Panc1 (cell line): ENCODE measurements around the gene MAPT. TPM values are rescaled to one million over a fixed set of nuclear protein-coding genes. Genes with fewer than 3 reads are reported as not detected.
"Not testable (repeated sequence)": the region's sequence is repeated elsewhere in the genome, so short reads cannot be mapped to it uniquely, and the experiment has no call there.

ENCODE experiments used
- ATAC-seq: fragments of 200-7000 bp; cut with Tn5 transposase; 2 replicates; pipeline ENCODE4 v1.9.1; 2020; ENCODE audit warnings: mild to moderate bottlenecking, moderate library complexity
- BruUV-seq: library from RNA; stranded (reverse); fragments of 400-500 nt; replicated peaks from 2 replicates; lab custom pipeline; 2021; lab: Mats Ljungman, UMichigan
- CTCF ChIA-PET: fragments of 300-600 bp; sonication (Branson Sonifier 250); formaldehyde crosslinking; loops from one replicate; lab custom pipeline; 2022; ENCODE audit warnings: antibody characterized with exemption; lab: Charles Lee
- POLR2A ChIA-PET: fragments of 300-600 bp; sonication (Branson Sonifier 250); formaldehyde crosslinking; loops from one replicate; lab custom pipeline; 2022; ENCODE audit warnings: antibody characterized with exemption; lab: Charles Lee
- DNase-seq: peaks from one replicate; pipeline ENCODE4 v3.0.0-alpha.2; 2010; ENCODE audit warnings: low read depth, low spot score
- H3K27ac ChIP-seq: 2 replicates; pipeline ENCODE4 v1.5.1; 2011; ENCODE audit warnings: mild to moderate bottlenecking, low read length, inconsistent platforms
- H3K27me3 ChIP-seq: fragments of 200-500 bp; sonication (Bioruptor generic); 2 replicates; pipeline ENCODE4 v1.6.0; 2014; ENCODE audit warnings: low read length, inconsistent platforms; ENCODE audit not compliant: control insufficient read depth, insufficient read depth
- H3K36me3 ChIP-seq: fragments of 200-500 bp; sonication (Bioruptor generic); 2 replicates; pipeline ENCODE4 v1.5.1; 2014; ENCODE audit warnings: inconsistent platforms, mild to moderate bottlenecking, low read length, moderate library complexity; ENCODE audit not compliant: control insufficient read depth, insufficient read depth
- H3K4me1 ChIP-seq: 2 replicates; pipeline ENCODE4 v1.5.1; 2011; ENCODE audit warnings: inconsistent platforms, mild to moderate bottlenecking, low read length, moderate library complexity; ENCODE audit not compliant: control insufficient read depth, insufficient read depth
- H3K4me3 ChIP-seq, 2 experiments: 2 replicates each; pipeline ENCODE4 v1.5.1; 2011 to 2012; ENCODE audit warnings: low read depth in 2 of 2, low read length in 2 of 2, mild to moderate bottlenecking in 2 of 2, inconsistent platforms in 1 of 2, moderate library complexity in 1 of 2
- H3K9me3 ChIP-seq: fragments of 200-500 bp; sonication (Bioruptor generic); 2 replicates; pipeline ENCODE4 v1.5.1; 2014; ENCODE audit warnings: low read depth, mild to moderate bottlenecking, inconsistent platforms, low read length, moderate library complexity; ENCODE audit not compliant: control insufficient read depth, insufficient read depth
- CTCF ChIP-seq: fragments of 450-650 bp; IDR thresholded peaks from 2 replicates; pipeline ENCODE4 v1.5.1; 2017; ENCODE audit warnings: mild to moderate bottlenecking
- POLR2AphosphoS5 ChIP-seq: IDR thresholded peaks from 2 replicates; pipeline ENCODE4 v1.6.1; 2012; ENCODE audit warnings: mild to moderate bottlenecking, low read depth, low read length, moderate library complexity
- REST ChIP-seq, 2 experiments: IDR thresholded peaks; 2 replicates each; pipeline ENCODE4 v1.6.1; 2011 to 2012; ENCODE audit warnings: low read depth in 2 of 2, control low read depth in 1 of 2, low read length in 1 of 2, mild to moderate bottlenecking in 1 of 2, moderate library complexity in 1 of 2; ENCODE audit not compliant: insufficient read depth in 1 of 2
- SIN3A ChIP-seq: IDR thresholded peaks from 2 replicates; pipeline ENCODE4 v1.6.1; 2012; ENCODE audit warnings: low read depth, mild to moderate bottlenecking, low read length, moderate library complexity, borderline replicate concordance; ENCODE audit not compliant: insufficient read depth
- TCF7L2 ChIP-seq: IDR thresholded peaks from 2 replicates; pipeline ENCODE4 v1.6.1; 2011; ENCODE audit warnings: mild to moderate bottlenecking, low read depth, low read length, inconsistent platforms
- in situ Hi-C: cut with HindIII; loops from 2 replicates; pipeline ENCODE4 v1.10.0; 2016; ENCODE audit warnings: low sequenced_read_pairs, low pct_unique_long_range_greater_than_20kb
- intact Hi-C: fragments of 100-400 bp; cut with micrococcal nuclease; formaldehyde crosslinking; loops from one replicate; pipeline ENCODE4 v1.10.0; 2022; ENCODE audit not compliant: unreplicated experiment
- total RNA-seq: library from RNA; stranded (reverse); gene quantifications from one replicate; pipeline ENCODE4 v1.2.1, GENCODE V29; 2021; ENCODE audit not compliant: unreplicated experiment

The MAPT gene
- total RNA-seq, 1 experiment from 2014 or later = 0.59 TPM

GRCh38 chr17:46020998-46021397 is 126.6 kb downstream of the MAPT start:
- ATAC-seq = no peak
- H3K9me3 ChIP-seq = no peaks in the 10 kb centered on the region
- ChIA-PET CTCF (no interaction called here), POLR2A (no interaction called here)
- TF ChIP-seq CTCF (no peak), TCF7L2 (no peak), SIN3A (no peak), POLR2AphosphoS5 (no peak), REST (IDR thresholded peaks at IDR 0.05; ENCODE audit: insufficient read depth in 1 of 2, low read depth in 2 of 2, low read length in 1 of 2) (no peak)
- H3K36me3 ChIP-seq = no peaks in the 10 kb centered on the region
- no TSS peak for BruUV-seq
- intact Hi-C loops (no loop called here), in situ Hi-C loops (no loop called here)
- no peak overlapping the region for H3K27ac ChIP-seq
- no peaks in the 10 kb centered on the region for H3K4me1 ChIP-seq
- H3K27me3 ChIP-seq = no peaks in the 10 kb centered on the region
- H3K4me3 ChIP-seq = no peak overlapping the region
- no peak for DNase-seq

GRCh38 chr17:46023366-46023765 is 129.0 kb downstream of the MAPT start:
- in situ Hi-C loops, CTCF ChIA-PET, ATAC-seq, BruUV-seq, H3K36me3 ChIP-seq, H3K9me3 ChIP-seq, H3K27ac ChIP-seq, intact Hi-C loops, H3K4me3 ChIP-seq, H3K4me1 ChIP-seq, DNase-seq, POLR2A ChIA-PET, H3K27me3 ChIP-seq: not testable (repeated sequence)

- no peaks in the 10 kb centered on the region for H3K9me3 ChIP-seq
- no peaks in the 10 kb centered on the region for H3K36me3 ChIP-seq
- BruUV-seq = no TSS peak
- H3K4me1 ChIP-seq = no peaks in the 10 kb centered on the region
- DNase-seq = no peak
- in situ Hi-C loops (no loop called here), intact Hi-C loops (no loop called here)
- no peak overlapping the region for H3K4me3 ChIP-seq
- no peak for ATAC-seq
- no peak overlapping the region for H3K27ac ChIP-seq
- H3K27me3 ChIP-seq = no peaks in the 10 kb centered on the region
- ChIA-PET POLR2A (no interaction called here), CTCF (no interaction called here)
- TF ChIP-seq TCF7L2 (no peak), SIN3A (no peak), POLR2AphosphoS5 (no peak), REST (IDR thresholded peaks at IDR 0.05; ENCODE audit: insufficient read depth in 1 of 2, low read depth in 2 of 2, low read length in 1 of 2) (no peak), CTCF (no peak)
Observed at GRCh38 chr17:46023783-46024388, 129.5 kb downstream of the MAPT start.
